GM23338 (cell line): ENCODE measurements around the gene SH2D1A. TPM values are rescaled to one million over a fixed set of nuclear protein-coding genes. Genes with fewer than 3 reads are reported as not detected.

ENCODE experiments used
- ATAC-seq: fragments of 200-7000 bp; cut with Tn5 transposase; 3 replicates; pipeline ENCODE4 v1.9.1; 2020
- DNase-seq: peaks from one replicate; pipeline ENCODE4 v3.0.0-alpha.2; 2015; ENCODE audit warnings: low spot score
- H2AFZ ChIP-seq: fragments of 200-600 bp; sonication (generic); 2 replicates; pipeline ENCODE4 v1.8.0; 2016; ENCODE audit warnings: antibody characterized with exemption, mild to moderate bottlenecking, moderate library complexity
- H3F3A ChIP-seq: fragments of 200-600 bp; sonication (generic); replicated peaks from 2 replicates; pipeline ENCODE4 v1.8.0; 2017; ENCODE audit warnings: antibody characterized with exemption, mixed run types, low read depth
- H3K27ac ChIP-seq: fragments of 200-600 bp; sonication (generic); 2 replicates; pipeline ENCODE4 v1.6.1; 2016; ENCODE audit warnings: low read depth
- H3K27me3 ChIP-seq: fragments of 200-600 bp; sonication (generic); 2 replicates; pipeline ENCODE4 v1.8.0; 2016; ENCODE audit warnings: mild to moderate bottlenecking, mixed run types, moderate library complexity; ENCODE audit not compliant: insufficient read depth
- H3K36me3 ChIP-seq: fragments of 200-600 bp; sonication (generic); 2 replicates; pipeline ENCODE4 v1.8.0; 2016; ENCODE audit warnings: mild to moderate bottlenecking; ENCODE audit not compliant: insufficient read depth
- H3K4me1 ChIP-seq: fragments of 200-600 bp; sonication (generic); 2 replicates; pipeline ENCODE4 v1.8.0; 2016; ENCODE audit warnings: mild to moderate bottlenecking, moderate library complexity; ENCODE audit not compliant: insufficient read depth
- H3K4me2 ChIP-seq: fragments of 200-600 bp; sonication (generic); 2 replicates; pipeline ENCODE4 v1.7.1; 2017; ENCODE audit warnings: mixed run types
- H3K4me3 ChIP-seq: fragments of 200-600 bp; sonication (generic); 2 replicates; pipeline ENCODE4 v1.6.1; 2016; ENCODE audit warnings: mixed run types
- H3K79me2 ChIP-seq: fragments of 200-600 bp; sonication (generic); replicated peaks from 2 replicates; pipeline ENCODE4 v1.8.0; 2017; ENCODE audit warnings: mild to moderate bottlenecking; ENCODE audit not compliant: insufficient read depth
- H3K9me2 ChIP-seq: fragments of 200-600 bp; sonication (generic); 2 replicates; pipeline ENCODE4 v1.8.0; 2017; ENCODE audit not compliant: insufficient read depth
- H4K20me1 ChIP-seq: fragments of 200-600 bp; sonication (generic); replicated peaks from 2 replicates; pipeline ENCODE4 v1.8.0; 2017; ENCODE audit warnings: mild to moderate bottlenecking; ENCODE audit not compliant: insufficient read depth
- H3K27ac Mint-ChIP-seq: 2 replicates; pipeline ENCODE4 v1.8.0; 2020; ENCODE audit warnings: inconsistent platforms, mild to moderate bottlenecking, moderate library complexity, mixed read lengths
- H3K27me3 Mint-ChIP-seq: 3 replicates; pipeline ENCODE4 v1.8.0; 2022; ENCODE audit warnings: low read depth, mild to moderate bottlenecking, moderate library complexity, mixed read lengths, inconsistent platforms; ENCODE audit not compliant: insufficient read depth, poor library complexity
- H3K36me3 Mint-ChIP-seq: 3 replicates; pipeline ENCODE4 v1.8.0; 2021; ENCODE audit warnings: low read depth, mild to moderate bottlenecking, inconsistent platforms, moderate library complexity, mixed read lengths
- H3K4me1 Mint-ChIP-seq: 3 replicates; pipeline ENCODE4 v1.8.0; 2020; ENCODE audit warnings: mild to moderate bottlenecking, inconsistent platforms, mixed read lengths
- H3K4me3 Mint-ChIP-seq: 3 replicates; pipeline ENCODE4 v1.8.0; 2021; ENCODE audit warnings: moderate library complexity, mild to moderate bottlenecking, inconsistent platforms, mixed read lengths
- H3K9me3 Mint-ChIP-seq: 3 replicates; pipeline ENCODE4 v1.8.0; 2020; ENCODE audit warnings: moderate library complexity, mild to moderate bottlenecking, inconsistent platforms, mixed read lengths
- ETS1 ChIP-seq: IDR thresholded peaks from 2 replicates; pipeline ENCODE4 v1.6.1; 2016; ENCODE audit warnings: antibody characterized with exemption
- EZH2 ChIP-seq: fragments of 200-600 bp; sonication (generic); IDR thresholded peaks from one replicate; pipeline ENCODE4 v1.8.0; 2017; ENCODE audit warnings: antibody characterized with exemption, mild to moderate bottlenecking, low read depth; ENCODE audit not compliant: unreplicated experiment
- EZH2phosphoT487 ChIP-seq: fragments of 200-600 bp; sonication (generic); IDR thresholded peaks from one replicate; pipeline ENCODE4 v1.8.1; 2018; ENCODE audit warnings: antibody characterized with exemption; ENCODE audit not compliant: unreplicated experiment
- JUNB ChIP-seq: IDR thresholded peaks from one replicate; pipeline ENCODE4 v1.6.1; 2016; ENCODE audit warnings: antibody characterized with exemption; ENCODE audit not compliant: unreplicated experiment
- NANOG ChIP-seq: IDR thresholded peaks from 2 replicates; pipeline ENCODE4 v1.6.1; 2016; ENCODE audit warnings: antibody characterized with exemption, borderline replicate concordance
- POLR2AphosphoS5 ChIP-seq: IDR thresholded peaks from 2 replicates; pipeline ENCODE4 v1.6.1; 2016; ENCODE audit warnings: antibody characterized with exemption, low read depth
- REST ChIP-seq: IDR thresholded peaks from one replicate; pipeline ENCODE4 v1.6.1; 2018; ENCODE audit warnings: antibody characterized with exemption; ENCODE audit not compliant: unreplicated experiment
- STAT1 ChIP-seq: IDR thresholded peaks from one replicate; pipeline ENCODE4 v1.6.1; 2016; ENCODE audit warnings: antibody characterized with exemption; ENCODE audit not compliant: unreplicated experiment
- ZNF114 ChIP-seq: fragments of 250-450 bp; sonication (Bioruptor Pico); IDR thresholded peaks from 2 replicates; pipeline ENCODE4 v1.5.0; 2020; ENCODE audit warnings: mild to moderate bottlenecking, moderate library complexity
- polyA plus RNA-seq: library from polyadenylated mRNA; unstranded; fragments of >200 nt; fragmentation: Nextera tagmentation; extraction: Ambion mirVana; gene quantifications from 2 replicates; pipeline ENCODE4 v1.2.1, GENCODE V29; 2016
- total RNA-seq: library from RNA; depleted of rRNA; stranded (reverse); fragments of >200 nt; shearing (Covaris generic); gene quantifications from 2 replicates; pipeline ENCODE4 v1.2.3, GENCODE V29; 2014

The SH2D1A gene
- total and polyA plus RNA-seq, 2 experiments from 2014 or later: not detected

- Mint-ChIP-seq H3K27ac (no peak overlapping the region), H3K36me3 (no peaks in the 10 kb centered on the region), H3K4me3 (no peak overlapping the region)
Measured at GRCh38 chrX:124414281-124414680, 67.9 kb downstream of the SH2D1A start.

GRCh38 chrX:124415115-124415800 lies 68.9 kb downstream of the SH2D1A start:
- Histone ChIP-seq H3K27me3 (no peaks in the 10 kb centered on the region), H2AFZ (no peak overlapping the region), H3F3A (no peaks in the 10 kb centered on the region), H3K79me2 (no peaks in the 10 kb centered on the region), H3K4me1 (no peaks in the 10 kb centered on the region), H3K4me2 (no peak overlapping the region), H3K4me3 (no peak overlapping the region), H3K27ac (no peak overlapping the region), H3K9me2 (no peaks in the 10 kb centered on the region; the same call in 1 of the 2 replicates), H3K36me3 (no peaks in the 10 kb centered on the region), H4K20me1 (no peaks in the 10 kb centered on the region)
- DNase-seq (no peak), ATAC-seq (no peak)
- no peak overlapping the region for H3K27ac Mint-ChIP-seq
- H3K36me3 Mint-ChIP-seq: no peaks in the 10 kb centered on the region
- H3K9me3 Mint-ChIP-seq: no peaks in the 10 kb centered on the region
- H3K27me3 Mint-ChIP-seq: peaks cover 5% of the 10 kb centered on the region
- peaks cover 8% of the 10 kb centered on the region; the same call in 2 of the 3 replicates for H3K4me1 Mint-ChIP-seq
- no peak overlapping the region for H3K4me3 Mint-ChIP-seq
- TF ChIP-seq REST (no peak), EZH2phosphoT487 (no peak), ZNF114 (CRISPR knock-in tag) (no peak), JUNB (no peak), STAT1 (no peak), POLR2AphosphoS5 (no peak), EZH2 (no peak), ETS1 (no peak), NANOG (no peak)

More at GRCh38 chrX:124414281-124414680, 67.9 kb downstream of the SH2D1A start:
- Mint-ChIP-seq H3K9me3 (no peaks in the 10 kb centered on the region), H3K4me1 (no peaks in the 10 kb centered on the region), H3K27me3 (peaks cover 3% of the 10 kb centered on the region)
- Histone ChIP-seq H3K36me3 (no peaks in the 10 kb centered on the region), H3K4me2 (no peak overlapping the region), H3K79me2 (no peaks in the 10 kb centered on the region), H2AFZ (no peak overlapping the region), H3K4me1 (no peaks in the 10 kb centered on the region), H3F3A (no peaks in the 10 kb centered on the region), H3K27ac (no peak overlapping the region), H3K9me2 (no peaks in the 10 kb centered on the region; the same call in 1 of the 2 replicates), H3K27me3 (no peaks in the 10 kb centered on the region), H3K4me3 (no peak overlapping the region), H4K20me1 (no peaks in the 10 kb centered on the region)
- ATAC-seq: no peak
- DNase-seq: no peak
- TF ChIP-seq ETS1: no peak
